HG03575 (cell line): ENCODE measurements around the gene TSR1.

Experiments used
- ATAC-seq: cut with Tn5 transposase; IDR thresholded peaks from one replicate; pipeline ENCODE4 v1.9.1; 2021; ENCODE audit not compliant: unreplicated experiment, insufficient number of reproducible peaks, low FRiP score; ENCODE audit errors: extremely low read depth

TSR1 gene

DNA sequence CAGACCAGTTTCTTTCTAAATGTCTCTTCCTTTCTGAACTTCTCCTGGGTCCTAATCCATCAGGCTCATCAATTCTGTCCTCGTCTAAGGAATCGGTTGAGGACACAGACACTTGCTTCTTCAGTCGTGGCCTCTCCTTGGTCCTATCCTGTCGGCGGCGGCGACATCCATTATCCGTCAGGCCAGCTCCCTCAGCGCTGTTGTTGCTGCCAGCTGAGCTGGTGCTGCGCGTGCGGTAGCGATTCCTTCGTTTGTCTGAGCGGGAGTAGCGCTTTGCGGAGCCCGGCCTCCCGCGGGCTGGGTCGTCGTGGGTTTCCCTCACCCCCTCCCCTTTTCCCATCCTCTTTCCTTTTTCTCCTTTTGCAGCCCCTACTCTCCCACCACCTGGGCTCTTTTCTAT lies 36.5 kb downstream of the TSR1 start:
- ATAC-seq: no peak

DNA sequence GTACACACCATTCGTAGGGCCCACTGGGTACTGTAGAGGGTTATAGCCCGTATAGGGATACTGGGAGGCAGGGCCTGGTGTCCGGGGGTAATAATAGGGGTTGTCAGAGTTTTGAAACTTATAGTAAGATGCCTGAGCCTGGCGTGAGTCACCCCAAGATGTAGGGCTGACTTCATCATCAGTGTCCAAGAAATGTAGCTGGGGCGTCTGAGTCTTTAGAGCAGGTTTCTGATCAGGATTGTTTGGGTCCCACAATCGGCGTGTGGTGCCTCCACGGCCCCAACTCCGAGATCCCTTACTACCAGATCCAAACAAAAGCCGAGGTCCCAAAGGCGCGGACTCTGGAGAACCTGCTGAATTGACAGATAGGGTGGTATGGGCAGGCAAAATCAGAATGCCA lies 37.1 kb downstream of the TSR1 start:
- ATAC-seq: no peak

DNA sequence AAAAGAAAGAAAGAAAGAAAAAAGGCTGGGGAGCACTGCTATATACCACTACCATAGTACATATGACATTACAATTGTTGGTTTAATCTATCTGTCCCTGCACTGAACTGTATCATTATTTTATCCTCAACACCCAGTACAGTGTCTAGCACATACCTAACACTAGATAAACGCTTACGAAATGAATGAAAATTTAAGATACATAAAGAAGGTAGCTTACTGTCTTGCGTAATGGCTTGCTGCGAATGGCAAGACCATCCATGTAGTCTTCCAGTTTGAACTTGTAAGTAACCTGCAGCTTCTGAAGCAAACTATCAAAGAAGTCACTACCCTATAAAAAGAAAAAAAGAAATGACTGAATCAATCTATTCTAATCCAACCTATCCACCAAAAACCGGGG lies 39.2 kb downstream of the TSR1 start:
- ATAC-seq: no peak

DNA sequence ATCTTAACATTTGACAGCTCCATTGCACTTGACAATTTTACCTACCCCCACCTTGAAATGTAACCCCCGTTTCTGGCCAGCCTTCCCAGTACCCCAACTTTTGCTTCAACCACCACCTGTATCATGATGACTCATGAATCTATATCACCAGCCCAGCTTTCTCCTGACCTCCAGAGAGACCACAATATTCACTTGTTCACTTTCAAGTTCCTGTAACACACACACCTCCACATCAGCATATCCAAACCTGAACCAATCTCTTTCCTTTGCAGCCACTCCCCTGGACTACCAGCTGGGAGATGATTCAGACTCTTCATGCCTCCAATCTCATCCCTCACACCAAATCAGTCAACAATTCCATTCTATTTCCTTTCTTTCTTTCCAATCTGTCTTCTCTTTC lies 40.7 kb downstream of the TSR1 start:
- ATAC-seq: no peak

DNA sequence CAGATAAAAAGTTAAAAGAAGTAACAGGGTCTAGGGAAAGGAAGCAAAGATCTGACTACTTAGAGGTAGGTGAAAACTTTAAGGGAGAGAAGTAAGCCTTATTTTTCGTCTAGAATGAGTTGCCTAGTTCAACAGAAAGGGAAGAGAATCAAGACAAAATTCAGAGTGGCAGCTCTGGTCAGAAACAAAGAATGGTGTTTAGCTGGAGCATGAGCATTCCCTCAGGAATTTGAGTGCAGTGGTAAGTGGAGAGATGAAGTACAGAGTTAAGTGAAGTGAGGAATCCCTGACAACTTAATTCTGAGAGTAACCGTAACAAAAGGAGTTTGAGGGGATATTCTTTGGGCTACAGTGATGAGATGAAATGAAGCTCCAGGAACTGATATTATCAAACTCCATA lies 44.2 kb downstream of the TSR1 start:
- ATAC-seq: no peak

DNA sequence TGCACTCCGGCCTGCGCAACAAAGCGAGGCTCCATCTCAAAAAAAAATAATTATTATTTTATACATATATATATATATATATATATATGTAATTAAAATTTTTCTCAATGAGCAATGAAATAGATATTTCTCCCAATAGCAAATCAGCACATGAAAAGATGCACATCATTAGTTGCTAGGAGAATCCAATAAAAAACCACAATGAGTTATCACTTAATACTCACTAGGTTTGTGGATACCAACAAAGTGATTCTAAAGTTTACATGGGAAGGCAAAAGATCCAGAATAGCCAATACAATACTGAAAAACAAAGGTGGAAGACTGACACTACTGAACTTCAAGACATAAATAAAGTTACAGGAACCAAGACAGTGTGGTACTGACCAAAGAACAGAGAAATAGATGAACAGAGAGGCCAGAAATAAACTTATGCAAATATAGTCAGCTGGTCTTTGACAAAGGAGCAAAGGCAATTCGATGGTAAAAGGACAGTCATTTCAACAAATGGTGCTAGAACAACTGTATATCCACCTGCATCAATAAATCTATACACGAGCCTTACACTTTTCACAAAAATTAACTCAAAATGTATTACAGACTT lies 46.3 kb downstream of the TSR1 start:
- ATAC-seq: no peak

DNA sequence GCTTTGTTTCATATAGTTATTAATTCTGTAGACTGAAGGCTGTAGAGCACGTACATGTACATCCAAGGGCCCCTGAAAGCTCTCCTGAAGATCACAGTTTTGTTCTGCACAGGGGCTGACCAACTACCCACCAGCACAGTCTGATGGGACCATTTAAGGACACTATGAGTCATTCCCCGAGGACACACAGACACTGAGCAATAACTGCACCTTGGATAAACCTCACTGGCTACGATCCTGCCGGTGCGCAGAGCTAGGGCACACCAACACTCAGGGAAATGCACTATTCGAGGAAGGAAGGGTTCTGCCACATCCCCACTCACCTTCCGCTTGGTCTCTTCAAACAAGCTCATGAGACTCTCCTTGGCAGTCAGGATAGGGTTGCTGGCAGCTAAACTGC lies 53.0 kb downstream of the TSR1 start:
- no peak for ATAC-seq

DNA sequence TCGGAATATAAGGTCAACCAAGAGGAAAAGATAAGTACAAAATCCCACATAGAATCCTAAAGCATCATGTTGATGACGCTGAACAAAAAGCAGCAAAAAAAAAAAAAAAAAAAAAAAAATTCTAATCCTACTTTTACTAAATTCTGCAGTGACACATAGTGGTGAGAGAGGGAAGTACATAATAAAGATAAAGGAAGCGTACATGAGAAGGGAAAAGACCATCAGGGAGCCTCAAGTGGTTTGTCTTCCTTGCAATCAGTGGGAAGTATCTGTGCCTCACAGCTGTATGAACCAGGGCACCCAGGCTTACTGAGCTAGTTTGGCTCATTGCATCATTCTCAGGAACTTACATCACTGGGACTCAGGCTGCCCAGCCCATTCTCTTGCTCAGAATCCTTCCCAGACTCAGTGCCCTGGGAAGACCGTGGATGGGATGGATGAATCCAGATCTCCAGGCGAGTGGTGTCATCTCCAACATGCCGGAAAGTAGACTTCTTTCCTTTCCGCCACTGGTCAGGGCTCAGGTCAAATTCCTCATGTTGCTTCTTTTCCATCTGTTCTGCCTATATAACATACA lies 53.9 kb downstream of the TSR1 start:
- ATAC-seq: no peak

DNA sequence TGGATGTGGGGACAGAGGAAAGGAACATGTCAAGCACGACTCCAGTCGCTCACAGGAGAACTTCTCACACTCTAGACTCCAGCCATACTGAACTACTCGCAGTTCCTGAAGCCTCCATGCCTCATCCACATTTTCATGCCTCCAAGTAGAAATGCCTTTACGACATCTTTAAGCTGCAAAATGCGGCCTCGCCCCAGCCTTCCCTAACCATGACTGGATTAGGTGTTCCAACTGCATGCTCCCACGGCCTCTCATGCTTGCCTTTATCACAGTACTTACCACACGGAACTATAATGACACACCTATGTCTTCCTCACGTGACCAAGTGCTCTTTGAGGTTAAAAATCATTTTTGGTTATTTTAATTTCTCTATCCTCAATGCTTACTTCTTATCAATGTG lies 56.5 kb downstream of the TSR1 start:
- ATAC-seq: no peak

DNA sequence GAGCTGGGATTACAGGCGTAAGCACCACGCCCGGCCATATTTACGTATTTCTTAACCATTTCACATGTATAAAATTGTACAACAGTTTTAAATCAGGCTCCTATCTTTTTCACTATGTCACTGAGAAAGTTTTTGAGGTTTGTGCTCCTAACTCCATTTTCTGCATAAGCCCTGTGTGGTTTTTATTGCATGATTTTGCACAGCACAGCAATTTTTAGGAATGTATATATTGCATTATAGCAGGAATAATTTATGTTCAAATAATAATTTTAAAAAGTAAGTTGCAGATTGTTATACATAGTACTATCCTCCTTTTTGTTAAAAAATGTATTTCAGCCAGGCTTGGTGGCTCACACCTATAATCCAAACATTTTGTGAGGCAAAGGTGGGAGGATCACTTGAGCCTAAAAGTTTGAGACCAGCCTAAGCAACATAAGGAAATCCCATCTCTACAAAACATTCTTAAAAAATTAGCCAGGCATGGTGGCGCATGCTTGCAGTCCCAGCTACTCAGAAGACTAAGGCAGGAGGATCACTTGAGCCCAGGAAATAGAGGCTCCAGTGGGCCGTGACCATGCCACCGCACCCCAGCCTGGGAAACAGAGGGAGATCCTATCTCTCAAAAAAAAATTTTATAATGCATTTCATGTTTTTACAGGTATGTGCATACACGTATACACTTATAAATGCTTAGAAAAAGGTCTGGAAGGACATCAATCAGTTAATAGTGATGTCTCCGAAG lies 58.7 kb downstream of the TSR1 start:
- no peak for ATAC-seq

DNA sequence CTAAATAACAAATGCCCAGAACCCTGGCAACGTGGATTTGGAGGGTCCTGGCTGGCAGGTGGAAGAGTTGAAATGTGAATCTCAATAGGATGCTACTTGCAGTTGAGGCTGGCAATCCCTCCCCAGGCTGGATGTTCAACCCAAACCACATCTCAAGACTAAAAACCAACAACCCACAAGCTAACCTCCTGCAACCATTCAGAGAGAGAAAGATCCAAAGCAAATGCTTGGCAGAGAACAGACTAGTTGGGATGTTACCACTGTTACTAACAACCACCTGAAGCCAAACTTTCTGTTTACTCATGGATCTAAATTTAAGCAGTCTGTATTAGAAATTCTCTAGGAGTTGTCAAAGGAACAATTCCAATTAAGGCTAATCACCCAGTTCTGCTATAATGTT lies 60.5 kb downstream of the TSR1 start:
- ATAC-seq: no peak

DNA sequence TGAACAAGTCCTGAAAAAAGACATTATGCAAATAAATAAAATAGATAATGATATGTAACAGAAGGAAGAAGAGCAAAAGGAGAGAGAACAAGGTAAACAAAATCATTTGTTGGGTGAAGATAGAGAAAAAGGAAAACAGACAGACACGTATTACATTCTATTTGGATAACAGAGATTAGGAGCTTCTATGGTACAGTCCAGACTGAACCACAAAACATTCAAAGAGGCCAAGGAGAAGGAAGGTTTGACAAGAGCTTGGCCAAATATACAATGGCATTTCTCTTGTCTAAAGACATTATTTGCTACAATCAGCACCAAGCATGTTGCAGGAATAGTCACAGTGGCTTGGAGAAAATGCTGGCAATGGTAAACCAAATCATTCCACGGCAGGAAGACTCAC lies 61.8 kb downstream of the TSR1 start:
- ATAC-seq: no peak
